Fibroblast of skin of left quadriceps (primary cell): ENCODE results near the gene DGKI.
"Not testable (repeated sequence)": the region's sequence is repeated elsewhere in the genome, so short reads cannot be mapped to it uniquely, and the experiment has no call there.

Source experiments
- DNase-seq, 2 experiments: peaks; one replicate each; pipeline ENCODE4 v3.0.0-alpha.2; 2013; ENCODE audit warnings: low read depth in 2 of 2

The DGKI gene

DNA sequence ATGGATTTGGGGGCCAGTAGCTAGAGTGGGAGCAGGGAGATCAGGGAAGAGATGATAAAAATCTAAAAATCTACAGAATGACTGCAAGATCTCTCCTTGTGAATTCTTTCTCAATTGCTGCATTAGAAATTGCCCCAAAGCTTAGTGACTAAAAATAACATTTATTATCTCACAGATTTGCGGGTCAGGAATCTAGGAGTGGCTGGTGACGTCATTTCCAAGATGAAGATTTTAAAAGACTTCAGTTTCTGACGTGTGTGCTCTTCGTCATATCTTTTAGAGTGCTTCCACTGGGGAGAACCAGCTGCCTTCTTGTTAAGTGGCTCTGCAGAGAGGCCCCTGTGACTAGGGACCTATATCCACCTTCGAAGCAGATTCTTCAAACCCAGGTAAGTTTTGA lies 112.6 kb downstream of the DGKI start:
- no peak for DNase-seq

DNA sequence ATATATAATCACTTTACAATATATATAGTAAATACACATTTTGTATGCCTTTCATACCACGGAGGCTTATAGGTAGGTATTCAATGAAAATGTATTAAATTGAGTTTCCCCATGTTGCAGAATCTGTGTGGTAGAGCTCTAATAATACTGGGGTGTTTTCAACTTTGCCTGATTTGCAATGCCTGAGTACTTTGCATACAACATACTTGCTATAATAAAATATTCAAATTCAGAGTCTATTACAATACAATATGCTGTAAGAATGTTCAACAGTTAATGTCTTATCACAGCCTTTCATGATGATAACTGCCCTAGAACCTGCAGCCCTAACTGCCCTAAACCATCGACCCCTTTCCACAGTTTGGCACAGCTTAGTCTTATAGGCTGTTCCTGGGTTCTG lies 114.6 kb downstream of the DGKI start:
- DNase-seq = no peak

DNA sequence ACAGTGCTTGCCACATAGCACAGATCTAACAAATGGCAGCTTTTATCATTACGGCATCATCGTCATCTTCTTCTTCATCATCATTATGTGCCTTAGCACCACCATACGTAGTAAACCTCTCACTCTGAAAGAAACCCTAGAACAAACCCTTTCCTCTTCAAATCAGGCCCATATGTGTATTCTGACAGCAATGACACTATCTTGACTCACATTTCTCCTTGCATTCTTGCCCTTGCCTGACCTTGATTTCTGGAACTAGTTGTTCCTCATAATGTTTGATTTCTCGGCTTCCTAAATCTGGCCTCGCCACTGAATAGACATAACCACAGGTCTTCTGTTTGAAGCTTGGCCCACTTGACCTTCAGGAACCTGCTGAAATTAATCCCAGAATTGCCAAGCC lies 115.3 kb downstream of the DGKI start:
- DNase-seq = peak; percentile 29

DNA sequence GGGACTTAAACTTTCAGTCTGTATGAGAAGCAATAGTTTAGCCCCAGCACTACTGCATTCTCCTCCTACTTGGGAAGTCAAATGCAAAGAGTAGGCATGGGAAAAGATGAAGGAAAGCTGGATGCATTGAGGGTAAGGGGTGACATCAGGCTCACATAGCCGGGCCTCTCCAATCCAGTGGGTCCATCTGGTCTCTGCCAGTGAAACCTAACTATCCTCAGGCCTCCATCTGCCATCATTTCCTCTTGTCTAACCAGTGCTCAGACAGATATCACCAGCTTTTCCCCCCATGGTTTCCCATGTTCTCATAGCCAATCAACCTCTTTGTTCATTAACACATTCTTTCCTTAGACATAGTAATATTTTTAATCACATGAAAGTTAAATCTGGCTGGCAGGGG lies 118.3 kb downstream of the DGKI start:
- DNase-seq = no peak

DNA sequence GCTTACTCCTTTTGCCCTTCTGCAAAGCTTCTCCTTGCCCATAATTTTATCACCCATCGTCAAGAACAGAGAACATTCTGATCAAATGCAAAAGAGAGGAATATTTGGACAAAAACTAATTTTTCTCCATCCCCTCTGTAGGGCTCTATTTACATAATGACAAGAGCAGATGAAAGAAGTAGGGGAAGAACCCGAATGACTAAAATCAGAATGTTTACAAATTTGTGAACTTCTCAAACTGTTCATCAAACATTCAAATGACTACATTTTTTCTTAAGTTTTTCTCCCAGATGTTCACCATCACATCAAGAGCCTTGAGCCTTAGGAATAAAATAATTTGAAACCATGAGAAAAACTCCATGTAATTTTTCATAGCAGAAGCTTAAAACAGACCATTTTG lies 119.4 kb downstream of the DGKI start:
- DNase-seq = no peak

DNA sequence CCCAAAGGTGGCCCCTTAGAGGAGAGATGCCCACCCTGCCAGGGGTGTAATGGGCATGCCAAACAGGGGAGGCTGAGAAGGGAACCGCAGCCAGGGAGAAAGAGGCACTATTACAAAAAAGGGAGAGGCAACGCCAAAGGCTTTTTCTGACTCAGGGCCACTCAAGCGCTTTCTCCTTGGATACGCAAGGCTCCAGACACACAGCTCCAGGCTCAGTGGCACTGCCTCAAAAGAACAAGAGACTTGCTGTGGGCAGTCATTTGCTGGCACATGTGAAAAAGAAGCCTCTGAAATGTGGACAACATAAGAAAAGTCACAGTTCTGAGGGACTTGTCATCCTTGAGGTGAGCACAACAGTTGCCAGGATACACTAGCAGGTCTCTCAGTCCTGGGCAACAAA lies 128.4 kb downstream of the DGKI start:
- no peak for DNase-seq

DNA sequence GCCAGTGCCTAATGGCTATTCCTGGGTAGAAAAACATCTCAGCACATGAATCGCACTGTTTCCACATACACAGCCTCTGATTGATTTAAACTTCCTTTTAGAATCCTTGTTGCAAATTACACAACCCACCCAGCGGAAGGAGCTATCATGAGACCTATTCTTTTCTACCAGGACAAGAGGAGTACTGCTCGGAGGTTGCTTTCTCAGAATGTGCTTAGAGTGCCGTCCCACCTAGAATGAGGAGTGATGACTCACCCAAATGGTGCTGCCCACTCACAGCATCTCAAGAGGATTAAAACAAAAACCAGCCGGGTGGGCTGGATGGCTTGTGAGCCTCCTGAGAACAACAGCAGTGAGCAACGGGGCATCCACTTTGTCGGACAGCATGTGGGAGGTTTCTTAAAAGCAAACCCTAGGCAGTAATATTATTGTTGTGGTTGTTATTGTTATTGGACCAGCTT lies 128.9 kb downstream of the DGKI start:
- DNase-seq = no peak

DNA sequence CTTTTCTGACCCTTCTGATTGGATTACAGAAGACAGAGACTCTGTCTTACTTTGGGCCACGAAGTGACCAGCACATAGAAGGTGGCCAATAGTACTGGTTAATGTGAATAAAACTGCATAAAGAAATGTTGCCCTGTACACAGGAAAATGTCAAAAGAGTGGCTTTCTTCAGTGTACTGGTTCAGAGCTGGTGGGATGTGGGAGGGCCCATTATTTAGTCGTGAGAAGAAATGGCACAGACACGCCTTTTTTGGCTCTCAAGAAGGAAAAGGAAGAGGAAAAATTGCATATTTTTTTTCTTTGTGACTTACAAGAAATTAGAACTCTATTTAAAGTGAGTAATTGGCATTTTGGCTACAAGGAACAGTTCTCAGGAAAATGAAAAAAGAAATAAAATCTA lies 129.7 kb downstream of the DGKI start:
- no peak for DNase-seq

DNA sequence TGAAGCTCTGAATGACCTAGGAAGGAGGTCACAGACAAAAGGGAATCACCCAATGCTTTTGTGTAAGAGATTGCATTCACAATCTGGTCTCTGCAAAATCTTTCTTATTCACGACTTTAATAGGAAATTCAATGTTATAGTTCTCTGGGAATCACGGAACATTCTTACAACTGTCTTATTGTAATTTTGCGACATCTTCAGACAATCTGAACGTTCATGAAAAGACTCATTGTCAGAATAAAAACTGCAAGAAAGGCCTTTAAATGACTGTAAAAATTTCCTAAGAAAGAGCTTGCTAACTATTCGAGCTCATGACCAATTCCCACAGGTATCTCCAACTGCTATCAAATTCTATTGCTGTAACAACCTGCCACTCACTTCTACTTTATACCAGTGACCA lies 130.7 kb downstream of the DGKI start:
- DNase-seq = no peak

DNA sequence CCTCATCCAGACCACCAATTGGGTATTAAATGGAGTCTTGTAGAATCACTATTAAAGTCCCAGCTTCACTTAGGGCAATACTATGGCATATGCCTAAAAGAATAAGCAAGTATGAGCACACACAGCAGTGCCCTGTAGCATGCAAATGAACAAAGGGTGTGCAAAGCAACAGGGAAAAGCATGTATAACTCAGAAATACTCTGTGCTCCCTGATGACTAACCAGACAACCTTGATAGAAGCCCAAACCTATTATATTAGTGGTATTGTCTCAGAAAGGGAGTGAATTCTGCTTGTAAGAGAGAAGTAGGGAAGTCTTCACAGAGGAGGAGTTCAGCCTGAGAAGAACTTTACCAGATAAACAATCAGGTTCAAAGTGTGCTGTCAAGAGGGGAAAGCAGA lies 131.2 kb downstream of the DGKI start:
- DNase-seq = no peak

DNA sequence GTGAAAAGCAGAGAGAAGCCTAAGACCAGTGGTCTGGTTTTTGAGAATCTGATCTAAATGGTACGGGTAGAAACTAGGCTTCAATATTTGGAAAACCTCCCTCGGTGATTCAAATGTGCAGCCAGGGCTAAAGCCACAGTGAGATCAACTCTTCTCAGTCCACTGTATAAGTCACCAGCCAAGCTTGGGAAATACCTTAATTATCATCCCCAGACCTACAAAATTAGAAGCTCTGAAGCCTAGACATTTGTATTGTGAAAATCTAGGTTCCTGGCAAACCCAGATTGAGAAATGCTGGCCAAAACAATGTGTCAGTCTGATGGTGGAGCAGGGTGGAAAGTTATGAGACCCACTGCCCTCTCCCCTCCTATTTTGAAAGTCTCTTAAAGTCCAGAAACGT lies 131.7 kb downstream of the DGKI start:
- DNase-seq = no peak

DNA sequence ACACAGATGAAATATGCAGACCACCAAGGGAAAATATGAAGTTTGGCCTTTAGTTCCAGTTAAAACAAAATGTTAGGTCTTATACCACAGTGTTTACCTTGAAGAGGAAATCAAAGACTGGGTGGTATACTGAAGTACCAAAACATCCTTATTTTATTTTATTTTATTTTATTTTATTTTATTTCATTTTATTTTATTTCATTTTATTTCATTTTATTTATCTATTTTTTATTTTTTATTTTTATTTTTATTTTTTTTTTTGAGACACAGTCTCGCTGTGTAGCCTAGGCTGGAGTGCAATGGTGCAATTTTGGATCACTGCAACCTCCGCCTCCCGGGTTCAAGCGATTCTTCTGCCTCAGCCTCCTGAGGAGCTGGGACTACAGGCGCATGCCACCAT lies 140.4 kb downstream of the DGKI start:
- not testable (repeated sequence) for DNase-seq

DNA sequence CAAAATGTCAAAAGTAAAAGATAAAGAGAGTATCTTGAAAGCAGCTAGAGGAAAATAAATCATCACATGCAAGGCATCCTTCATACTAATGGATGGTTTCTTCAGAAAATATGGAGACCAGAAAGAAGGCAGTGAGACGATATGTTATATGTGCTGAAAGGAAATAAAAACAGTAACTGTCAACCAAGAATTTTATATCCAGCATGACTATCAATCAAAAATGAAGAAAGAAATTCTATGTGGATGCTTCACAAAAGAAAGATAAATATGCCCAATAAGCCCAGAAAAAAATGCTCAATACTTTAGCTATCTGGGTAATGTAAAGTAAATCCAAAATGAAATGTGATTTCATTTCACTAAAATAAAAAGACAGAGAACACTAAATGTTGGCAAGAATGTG lies 142.1 kb downstream of the DGKI start:
- no peak for DNase-seq

DNA sequence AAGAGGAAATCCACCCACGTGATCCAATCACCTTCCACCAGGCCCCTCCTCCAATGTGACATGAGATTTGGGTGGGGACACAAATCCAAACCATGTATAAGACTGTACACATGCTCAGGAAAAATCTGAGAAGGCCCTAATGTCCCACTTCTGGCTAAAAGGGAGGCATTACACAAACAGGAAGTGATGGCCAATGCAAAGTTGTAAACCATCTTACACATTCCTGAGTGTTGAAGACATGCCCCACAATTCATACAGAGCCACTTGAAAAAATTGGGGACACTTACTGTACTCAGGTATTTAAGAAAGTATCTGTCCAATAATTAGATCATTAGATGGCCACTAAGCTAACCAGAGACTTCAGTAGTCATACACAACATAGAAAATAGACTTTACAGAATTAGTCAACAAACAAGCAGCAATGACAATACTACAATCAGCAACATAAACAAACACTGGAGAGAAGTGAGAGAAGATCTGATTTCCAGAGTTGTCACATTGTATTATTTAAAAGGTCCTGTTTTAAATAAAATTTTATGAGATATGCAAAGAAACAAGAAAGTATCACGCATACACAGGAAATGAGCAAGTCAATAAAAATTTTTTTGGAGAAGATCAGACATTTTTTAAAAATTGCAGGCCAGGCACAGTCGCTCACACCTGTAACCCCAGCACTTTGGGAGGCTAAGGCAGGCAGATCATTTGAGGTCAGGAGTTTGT lies 143.3 kb downstream of the DGKI start:
- DNase-seq = no peak

DNA sequence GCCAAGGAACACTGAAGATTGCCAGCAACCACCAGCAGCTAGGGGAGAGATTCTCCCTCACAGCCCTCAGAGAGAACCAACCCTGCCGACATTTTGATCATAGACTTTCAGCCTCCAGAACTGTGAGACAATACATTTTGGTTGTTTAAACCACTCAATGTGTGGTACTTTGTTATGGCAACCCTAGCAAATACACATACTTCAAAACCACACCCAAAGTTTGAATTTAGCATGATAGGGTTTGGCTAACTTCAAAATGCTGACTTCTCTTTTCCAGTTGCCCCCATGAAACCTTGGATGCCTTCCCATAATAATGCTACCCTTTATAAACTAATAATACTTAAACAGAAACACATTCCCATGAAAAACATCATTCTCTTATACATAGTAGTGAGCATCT lies 149.8 kb downstream of the DGKI start:
- no peak for DNase-seq

DNA sequence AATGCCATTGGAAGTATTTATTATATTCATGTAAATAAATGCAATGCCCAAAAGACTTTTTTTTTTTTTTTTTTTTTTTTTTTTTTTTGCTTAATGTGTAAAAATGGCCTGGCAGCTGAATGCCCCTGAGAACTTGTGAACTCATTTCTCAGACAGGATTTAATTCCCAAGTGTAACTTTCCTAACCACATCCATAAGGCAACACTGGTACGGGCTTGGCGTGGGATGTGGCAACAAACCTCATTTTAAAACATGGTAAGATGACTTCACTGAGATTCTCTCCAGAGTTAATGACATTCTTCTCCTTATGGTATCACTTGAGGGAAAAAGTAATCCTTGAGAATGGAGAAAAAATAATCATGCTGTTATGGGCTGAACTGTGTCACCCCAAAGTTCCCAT lies 150.4 kb downstream of the DGKI start:
- no peak for DNase-seq

DNA sequence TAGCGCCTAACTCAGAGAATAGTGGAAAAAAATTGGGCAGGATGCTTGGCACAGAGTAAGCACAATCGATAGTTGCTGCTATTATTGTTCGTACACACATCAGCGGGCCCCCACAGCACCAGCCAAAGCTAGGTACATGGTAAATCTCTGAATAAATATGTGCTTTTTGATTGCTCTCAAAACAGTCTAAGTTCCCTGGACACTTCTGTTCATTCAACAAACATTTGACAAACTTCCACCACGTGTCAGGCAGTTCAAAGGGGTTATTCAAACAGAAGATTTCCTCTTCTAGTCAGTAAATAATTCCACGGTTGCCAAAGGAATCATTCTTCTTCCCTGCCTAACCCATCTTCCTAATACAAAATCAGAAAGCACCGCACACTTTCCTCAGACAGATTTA lies 150.8 kb downstream of the DGKI start:
- DNase-seq = no peak

DNA sequence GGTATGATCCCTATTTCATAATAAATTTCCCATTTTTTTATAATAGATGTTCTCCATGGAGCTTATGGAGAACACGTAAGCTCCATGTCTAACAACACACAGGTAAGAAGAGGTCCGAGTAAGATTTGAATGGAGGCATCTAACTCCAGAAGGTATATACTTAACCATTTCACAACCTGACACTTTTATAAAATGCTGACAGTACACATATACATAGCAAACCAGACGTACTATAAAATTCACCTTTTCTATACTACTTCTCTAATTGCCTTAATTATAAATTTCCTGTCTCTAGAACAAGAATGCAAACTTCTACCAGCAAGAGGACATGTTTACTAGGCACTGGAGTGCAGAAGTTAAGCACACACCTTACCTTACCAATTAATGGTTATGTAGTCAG lies 151.3 kb downstream of the DGKI start:
- no peak for DNase-seq

DNA sequence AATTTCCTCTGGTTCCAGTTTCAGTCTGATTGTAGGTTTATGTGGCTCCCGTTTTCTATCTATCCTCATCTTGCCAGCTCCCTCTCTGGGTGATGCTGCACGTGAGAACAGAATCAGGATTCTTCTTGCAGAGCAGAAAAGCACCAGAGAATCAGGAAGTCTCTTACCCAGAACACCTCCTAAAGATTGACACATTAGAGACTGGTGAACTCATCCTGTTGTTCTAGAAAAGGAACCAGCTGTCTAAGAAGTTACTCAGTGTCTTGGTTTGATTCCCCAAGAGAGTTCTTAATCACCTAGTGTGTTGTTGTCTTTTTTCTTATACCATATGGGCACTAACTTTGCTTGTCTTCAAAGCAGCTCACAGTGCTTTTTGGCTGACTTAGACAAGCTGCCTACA lies 152.4 kb downstream of the DGKI start:
- no peak for DNase-seq

DNA sequence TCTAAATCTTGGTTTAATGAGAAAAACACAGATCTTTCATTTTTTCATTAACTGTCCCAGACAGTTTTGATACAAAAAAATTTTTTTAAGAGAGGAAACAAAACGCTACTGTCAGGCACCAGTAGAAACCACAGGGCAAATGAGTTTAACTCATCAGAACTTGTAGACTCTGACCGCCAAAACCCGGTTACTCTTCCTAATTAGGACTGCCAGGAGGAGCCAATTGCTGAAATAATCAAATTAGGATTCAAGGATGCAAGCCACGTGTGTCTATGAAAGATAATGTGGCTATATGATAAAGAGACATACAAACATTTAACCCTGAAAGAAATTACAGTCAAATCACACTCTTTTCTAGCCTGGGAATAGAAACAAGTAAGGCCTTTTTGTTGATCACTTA lies 154.4 kb downstream of the DGKI start:
- DNase-seq = no peak

DNA sequence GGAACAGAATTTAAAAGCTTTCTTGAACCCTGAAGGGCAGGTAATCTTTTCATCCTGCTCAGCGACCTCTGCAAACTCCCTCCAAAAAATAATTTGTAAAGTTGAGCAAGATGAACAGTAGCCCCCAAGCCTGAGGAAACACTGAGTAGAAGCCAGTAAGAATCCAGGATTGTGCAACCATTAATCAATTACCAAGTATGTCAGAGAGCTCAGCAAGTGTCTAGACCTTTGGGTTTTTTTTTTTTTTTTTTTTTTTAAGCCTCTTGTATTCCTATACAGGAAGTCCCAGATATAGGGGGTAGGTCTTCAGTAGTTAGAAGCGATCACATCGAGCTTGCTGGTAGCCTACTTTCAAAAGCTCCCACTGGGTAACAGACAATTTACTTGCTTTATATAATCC lies 155.2 kb downstream of the DGKI start:
- no peak for DNase-seq

DNA sequence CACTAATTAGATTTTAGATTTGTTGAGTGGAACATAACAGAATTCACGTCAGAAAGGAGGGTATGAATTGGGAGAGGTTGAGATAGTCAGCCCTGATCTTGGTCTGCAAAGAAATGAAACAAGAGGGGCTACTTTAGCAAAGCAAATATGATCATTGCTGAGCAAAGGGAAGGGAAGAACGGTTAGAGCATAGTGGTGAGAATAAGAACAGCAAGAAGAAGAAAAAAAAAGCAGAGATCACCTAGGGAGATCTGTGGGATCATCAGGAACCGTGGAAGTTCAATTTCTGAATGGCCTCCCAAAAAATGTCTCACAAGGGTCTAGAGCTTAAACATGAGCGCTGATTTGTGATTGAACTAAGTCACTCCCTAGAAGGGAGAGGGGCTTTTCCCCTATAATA lies 156.1 kb downstream of the DGKI start:
- no peak for DNase-seq

DNA sequence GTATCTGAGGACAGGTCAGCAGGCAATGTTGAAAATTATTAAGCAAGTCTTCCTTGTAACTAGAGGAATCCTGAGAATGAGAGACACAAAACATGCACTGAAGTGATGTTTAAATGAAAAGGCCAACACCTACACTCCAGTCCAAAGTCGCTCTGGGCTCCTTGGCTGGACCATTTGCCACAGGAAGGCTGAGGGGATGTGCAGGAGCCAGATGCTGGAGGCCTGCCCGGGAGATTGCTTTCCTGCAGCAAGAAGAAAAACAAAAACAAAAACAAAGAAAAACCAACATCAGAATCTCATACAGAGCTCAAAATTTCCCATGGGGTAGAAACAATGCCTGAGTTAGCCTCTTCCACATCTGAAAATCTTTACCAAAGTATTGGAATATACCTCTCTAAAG lies 157.0 kb downstream of the DGKI start:
- DNase-seq = no peak

DNA sequence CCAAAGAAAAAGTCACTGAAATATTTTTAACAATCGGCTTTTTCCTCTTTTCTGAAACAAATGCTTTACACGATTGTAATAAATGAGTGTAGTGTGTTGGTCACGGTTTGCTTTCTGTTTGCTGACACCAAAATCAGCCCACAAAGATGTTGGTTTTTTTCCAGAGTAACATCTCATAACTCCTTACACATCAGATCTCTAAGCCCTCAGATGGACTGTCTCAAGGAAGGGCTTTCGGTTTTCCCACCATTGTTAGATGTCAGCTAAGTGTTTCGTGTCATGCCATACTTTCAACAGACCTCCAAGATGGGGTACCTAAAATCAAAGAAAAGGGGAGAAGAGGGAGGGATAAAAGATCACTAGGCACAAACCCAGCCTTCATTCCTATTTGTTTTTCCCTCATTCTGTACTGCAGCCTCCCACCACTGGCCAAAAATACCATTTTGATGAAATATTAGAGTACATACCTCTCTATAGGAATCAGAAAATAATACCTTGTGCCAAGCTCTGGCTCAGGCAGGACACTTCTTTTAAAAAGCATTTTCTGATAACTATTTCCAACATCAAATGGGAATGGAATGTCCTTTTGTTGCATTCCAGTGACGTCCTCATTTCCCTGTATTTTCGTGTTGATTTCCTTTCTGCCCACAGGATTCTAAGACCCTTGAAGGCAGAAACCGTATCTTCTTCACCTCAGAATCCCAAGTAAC lies 159.1 kb downstream of the DGKI start:
- peak in 1 of 2 experiments; percentile 17 for DNase-seq
